Mesendoderm (in vitro differentiated cells): Measurements from ENCODE around the gene CXCR1. TPM values are rescaled to one million over a fixed set of nuclear protein-coding genes. Genes with fewer than 3 reads are reported as not detected.

ENCODE experiments used
- DNase-seq: peaks from one replicate; pipeline ENCODE4 v3.0.0; 2013
- H2AK5ac ChIP-seq: 2 replicates; pipeline ENCODE4 v1.6.1; 2013; ENCODE audit warnings: low read length, inconsistent platforms
- H2BK120ac ChIP-seq: 2 replicates; pipeline ENCODE4 v1.6.1; 2013; ENCODE audit warnings: low read depth, mild to moderate bottlenecking, low read length, moderate library complexity, mixed read lengths
- H2BK15ac ChIP-seq: replicated peaks from 2 replicates; pipeline ENCODE4 v1.6.1; 2013; ENCODE audit warnings: low read depth, mild to moderate bottlenecking, moderate library complexity
- H2BK5ac ChIP-seq: 2 replicates; pipeline ENCODE4 v1.6.1; 2013; ENCODE audit warnings: low read length, inconsistent platforms
- H3K18ac ChIP-seq: 2 replicates; pipeline ENCODE4 v1.6.1; 2013; ENCODE audit warnings: mild to moderate bottlenecking, low read length, mixed read lengths
- H3K23ac ChIP-seq: one replicate; pipeline ENCODE4 v1.6.1; 2013; ENCODE audit warnings: low read length
- H3K27ac ChIP-seq: 2 replicates; pipeline ENCODE4 v1.5.1; 2013; ENCODE audit warnings: low read depth, mild to moderate bottlenecking, inconsistent platforms, low read length, moderate library complexity
- H3K27me3 ChIP-seq: 2 replicates; pipeline ENCODE4 v1.6.1; 2013; ENCODE audit warnings: low read length, control low read depth, mild to moderate bottlenecking, inconsistent platforms; ENCODE audit not compliant: insufficient read depth, poor library complexity
- H3K36me3 ChIP-seq: 2 replicates; pipeline ENCODE4 v1.6.1; 2013; ENCODE audit warnings: low read length, inconsistent platforms; ENCODE audit not compliant: control insufficient read depth, insufficient read depth
- H3K4ac ChIP-seq: one replicate; pipeline ENCODE4 v1.6.1; 2013; ENCODE audit warnings: low read depth, mild to moderate bottlenecking, low read length, moderate library complexity
- H3K4me1 ChIP-seq: 2 replicates; pipeline ENCODE4 v1.6.1; 2013; ENCODE audit warnings: low read depth, low read length, inconsistent platforms; ENCODE audit not compliant: control insufficient read depth
- H3K4me2 ChIP-seq: 2 replicates; pipeline ENCODE4 v1.6.1; 2013; ENCODE audit warnings: low read length
- H3K4me3 ChIP-seq: 2 replicates; pipeline ENCODE4 v1.5.1; 2013; ENCODE audit warnings: mild to moderate bottlenecking, low read length
- H3K56ac ChIP-seq: one replicate; pipeline ENCODE4 v1.6.1; 2013; ENCODE audit warnings: low read length
- H3K79me1 ChIP-seq: 2 replicates; pipeline ENCODE4 v1.6.1; 2013; ENCODE audit warnings: low read length, inconsistent platforms
- H3K79me2 ChIP-seq: 2 replicates; pipeline ENCODE4 v1.6.1; 2013; ENCODE audit warnings: mild to moderate bottlenecking, low read length; ENCODE audit not compliant: control insufficient read depth, insufficient read depth
- H3K9ac ChIP-seq: 2 replicates; pipeline ENCODE4 v1.6.1; 2013; ENCODE audit warnings: low read length, inconsistent platforms
- H4K5ac ChIP-seq: one replicate; pipeline ENCODE4 v1.6.1; 2013; ENCODE audit warnings: low read length
- H4K8ac ChIP-seq: one replicate; pipeline ENCODE4 v1.6.1; 2013; ENCODE audit warnings: low read depth, mild to moderate bottlenecking, control low read depth, low read length, moderate library complexity
- WGBS: extraction: QIAGEN DNeasy Blood & Tissue Kit; methylation state at CpG from one replicate; pipeline ENCODE4 v1.1.7; 2013; ENCODE audit warnings: low lambda C conversion rate, missing lambda C conversion rate; ENCODE audit not compliant: insufficient coverage; ENCODE audit errors: extremely low coverage; 5-methylcytosine and 5-hydroxymethylcytosine counted together
- polyA plus RNA-seq, 2 experiments: library from polyadenylated mRNA; stranded (reverse); fragments of 200-250 nt; gene quantifications; one replicate each; pipeline ENCODE4 v1.2.3, GENCODE V29; 2013

CXCR1 gene
- not detected for polyA plus RNA-seq (2013, experiment 1 of 2)
- polyA plus RNA-seq (2013, experiment 2 of 2) = not detected

GRCh38 chr2:218166791-218167190 lies at the start of gene CXCR1:
CXCR1 (minus strand) TSS chr2:218166962; CDS start chr2:218165211, 1,751 bp downstream.
- H2BK15ac ChIP-seq = no peak within 1 kb of the TSS
- DNase-seq = no peak
- no peaks in the 10 kb centered on the region for H3K4me1 ChIP-seq
- no peaks in the 10 kb centered on the region for H3K36me3 ChIP-seq
- H3K9ac ChIP-seq = no peak within 1 kb of the TSS
- no peak within 1 kb of the TSS for H3K56ac ChIP-seq
- H3K4me2 ChIP-seq = no peak within 1 kb of the TSS
- no peak within 1 kb of the TSS for H3K27ac ChIP-seq
- H3K18ac ChIP-seq = no peak within 1 kb of the TSS
- H2BK120ac ChIP-seq = no peak within 1 kb of the TSS
- H3K79me2 ChIP-seq = no peaks in the 10 kb centered on the region
- WGBS = no CpG with 5 or more reads among the region's 3 CpGs
- no peak within 1 kb of the TSS for H4K5ac ChIP-seq
- no peak within 1 kb of the TSS for H3K4ac ChIP-seq
- H4K8ac ChIP-seq = no peak within 1 kb of the TSS
- H2AK5ac ChIP-seq = no peak within 1 kb of the TSS
- H2BK5ac ChIP-seq = no peak within 1 kb of the TSS
- H3K27me3 ChIP-seq = no peaks in the 10 kb centered on the region
- no peaks in the 10 kb centered on the region for H3K79me1 ChIP-seq
- no peak within 1 kb of the TSS for H3K4me3 ChIP-seq
- no peak within 1 kb of the TSS for H3K23ac ChIP-seq

- DNase-seq = no peak
- no peak overlapping the region for H4K8ac ChIP-seq
- H3K36me3 ChIP-seq = no peaks in the 10 kb centered on the region
- H3K27me3 ChIP-seq = no peaks in the 10 kb centered on the region
- H2AK5ac ChIP-seq = no peak overlapping the region
- peak overlapping the region; percentile 78 for H3K9ac ChIP-seq
- no peak overlapping the region for H2BK120ac ChIP-seq
- H3K79me2 ChIP-seq = peaks cover 41% of the 10 kb centered on the region
- no peak overlapping the region for H2BK15ac ChIP-seq
- H2BK5ac ChIP-seq = no peak overlapping the region
- H3K4me3 ChIP-seq = peak overlapping the region; percentile 77
- no CpG with 5 or more reads among the region's 9 CpGs for WGBS
- H3K27ac ChIP-seq = no peak overlapping the region
- H4K5ac ChIP-seq = no peak overlapping the region
- peak overlapping the region; percentile 92 for H3K56ac ChIP-seq
- peaks cover 5% of the 10 kb centered on the region for H3K4me1 ChIP-seq
- peaks cover 7% of the 10 kb centered on the region for H3K79me1 ChIP-seq
- H3K23ac ChIP-seq = no peak overlapping the region
- peak overlapping the region; percentile 41 for H3K4ac ChIP-seq
- peak overlapping the region; percentile 64 for H3K4me2 ChIP-seq
- no peak overlapping the region for H3K18ac ChIP-seq
Measured at GRCh38 chr2:218216336-218216673, 49.5 kb upstream of the CXCR1 start.

- Histone ChIP-seq H3K4me1 (no peaks in the 10 kb centered on the region), H4K5ac (no peak overlapping the region), H2BK5ac (no peak overlapping the region), H3K27ac (no peak overlapping the region), H3K9ac (no peak overlapping the region), H4K8ac (no peak overlapping the region), H2BK120ac (no peak overlapping the region), H3K79me1 (no peaks in the 10 kb centered on the region), H3K4ac (no peak overlapping the region), H3K56ac (no peak overlapping the region), H3K23ac (no peak overlapping the region), H2AK5ac (no peak overlapping the region), H2BK15ac (no peak overlapping the region), H3K79me2 (peaks cover 19% of the 10 kb centered on the region), H3K4me2 (no peak overlapping the region), H3K27me3 (no peaks in the 10 kb centered on the region), H3K4me3 (no peak overlapping the region), H3K36me3 (no peaks in the 10 kb centered on the region), H3K18ac (no peak overlapping the region)
- DNase-seq = no peak
- no CpG with 5 or more reads among the region's 1 CpG for WGBS
Measured at GRCh38 chr2:218214116-218214515, 47.4 kb upstream of the CXCR1 start.

DNA sequence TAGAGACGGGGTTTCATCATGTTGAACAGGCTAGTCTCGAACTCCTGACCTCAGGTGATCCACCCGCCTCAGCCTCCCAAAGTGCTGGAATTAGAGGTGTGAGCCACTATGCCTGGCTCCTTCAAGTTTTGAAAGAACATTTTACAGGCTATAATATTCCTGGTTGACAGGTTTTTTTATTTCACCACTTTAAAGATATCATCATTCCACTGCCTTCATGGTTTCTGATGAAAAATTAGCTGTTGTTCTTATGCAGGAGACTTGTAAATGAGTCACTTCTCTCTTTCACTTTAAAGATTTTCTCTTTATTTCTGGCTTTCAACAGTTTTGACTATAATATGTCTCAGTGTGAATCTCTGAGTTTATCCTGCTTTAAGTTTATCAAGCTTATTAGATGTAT lies 42.3 kb upstream of the CXCR1 start:
- DNase-seq = no peak
- Histone ChIP-seq H2BK5ac (no peak overlapping the region), H3K23ac (no peak overlapping the region), H3K79me2 (no peaks in the 10 kb centered on the region), H3K4me3 (no peak overlapping the region), H2BK120ac (no peak overlapping the region), H2AK5ac (no peak overlapping the region), H3K27ac (no peak overlapping the region), H3K4ac (no peak overlapping the region), H3K36me3 (no peaks in the 10 kb centered on the region), H3K56ac (no peak overlapping the region), H3K4me2 (no peak overlapping the region), H3K4me1 (no peaks in the 10 kb centered on the region), H3K18ac (no peak overlapping the region), H3K79me1 (no peaks in the 10 kb centered on the region), H4K5ac (no peak overlapping the region), H2BK15ac (no peak overlapping the region), H4K8ac (no peak overlapping the region), H3K9ac (no peak overlapping the region), H3K27me3 (no peaks in the 10 kb centered on the region)
- WGBS = no CpG with 5 or more reads among the region's 3 CpGs

- Histone ChIP-seq H2BK120ac (no peak overlapping the region), H3K56ac (no peak overlapping the region), H3K4me3 (no peak overlapping the region), H3K36me3 (no peaks in the 10 kb centered on the region), H2BK15ac (no peak overlapping the region), H3K4ac (no peak overlapping the region), H3K27me3 (no peaks in the 10 kb centered on the region), H3K79me1 (no peaks in the 10 kb centered on the region), H3K4me1 (no peaks in the 10 kb centered on the region), H2AK5ac (no peak overlapping the region), H3K79me2 (no peaks in the 10 kb centered on the region), H2BK5ac (no peak overlapping the region), H3K27ac (no peak overlapping the region), H4K5ac (no peak overlapping the region), H3K4me2 (no peak overlapping the region), H3K23ac (no peak overlapping the region), H4K8ac (no peak overlapping the region), H3K18ac (no peak overlapping the region), H3K9ac (no peak overlapping the region)
- WGBS = no CpG with 5 or more reads among the region's 3 CpGs
- DNase-seq = no peak
Measured at GRCh38 chr2:218202266-218202665, 35.5 kb upstream of the CXCR1 start.

DNA sequence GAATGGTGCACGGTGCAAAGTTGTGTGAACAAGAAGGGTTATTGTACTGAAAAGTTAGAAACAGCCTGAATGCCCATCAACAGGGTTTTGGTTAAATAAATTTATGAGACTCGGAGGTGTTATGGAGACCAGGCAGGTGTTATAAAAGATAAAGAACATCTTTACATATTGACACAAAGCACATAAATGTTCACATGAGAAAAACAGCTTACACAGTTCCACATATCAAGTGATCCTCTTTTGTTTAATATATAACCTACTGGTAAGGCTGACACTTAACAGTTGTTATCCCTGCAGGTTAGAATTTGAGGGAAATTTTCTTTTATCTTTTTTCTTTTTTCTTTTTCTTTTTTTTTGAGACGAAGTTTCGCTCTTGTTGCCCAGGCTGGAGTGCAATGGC lies 30.2 kb upstream of the CXCR1 start:
- Histone ChIP-seq H3K9ac (no peak overlapping the region), H3K36me3 (no peaks in the 10 kb centered on the region), H2AK5ac (no peak overlapping the region), H3K4me3 (no peak overlapping the region), H3K4me2 (no peak overlapping the region), H2BK15ac (no peak overlapping the region), H4K5ac (no peak overlapping the region), H4K8ac (no peak overlapping the region), H3K23ac (no peak overlapping the region), H2BK120ac (no peak overlapping the region), H3K4me1 (no peaks in the 10 kb centered on the region), H3K79me1 (no peaks in the 10 kb centered on the region), H3K27me3 (no peaks in the 10 kb centered on the region), H2BK5ac (no peak overlapping the region), H3K79me2 (no peaks in the 10 kb centered on the region), H3K27ac (no peak overlapping the region), H3K56ac (no peak overlapping the region), H3K4ac (no peak overlapping the region), H3K18ac (no peak overlapping the region)
- WGBS = no CpG with 5 or more reads among the region's 4 CpGs
- DNase-seq = no peak
